Measurements from ENCODE around the gene KLK6. TPM values are rescaled to one million over a fixed set of nuclear protein-coding genes. Genes with fewer than 3 reads are reported as not detected.
A peak's percentile ranks its signal among the peaks of the same experiment; 100 is the strongest.

The KLK6 gene
- total RNA-seq, 6 experiments from 2014 or later = not detected

DNA sequence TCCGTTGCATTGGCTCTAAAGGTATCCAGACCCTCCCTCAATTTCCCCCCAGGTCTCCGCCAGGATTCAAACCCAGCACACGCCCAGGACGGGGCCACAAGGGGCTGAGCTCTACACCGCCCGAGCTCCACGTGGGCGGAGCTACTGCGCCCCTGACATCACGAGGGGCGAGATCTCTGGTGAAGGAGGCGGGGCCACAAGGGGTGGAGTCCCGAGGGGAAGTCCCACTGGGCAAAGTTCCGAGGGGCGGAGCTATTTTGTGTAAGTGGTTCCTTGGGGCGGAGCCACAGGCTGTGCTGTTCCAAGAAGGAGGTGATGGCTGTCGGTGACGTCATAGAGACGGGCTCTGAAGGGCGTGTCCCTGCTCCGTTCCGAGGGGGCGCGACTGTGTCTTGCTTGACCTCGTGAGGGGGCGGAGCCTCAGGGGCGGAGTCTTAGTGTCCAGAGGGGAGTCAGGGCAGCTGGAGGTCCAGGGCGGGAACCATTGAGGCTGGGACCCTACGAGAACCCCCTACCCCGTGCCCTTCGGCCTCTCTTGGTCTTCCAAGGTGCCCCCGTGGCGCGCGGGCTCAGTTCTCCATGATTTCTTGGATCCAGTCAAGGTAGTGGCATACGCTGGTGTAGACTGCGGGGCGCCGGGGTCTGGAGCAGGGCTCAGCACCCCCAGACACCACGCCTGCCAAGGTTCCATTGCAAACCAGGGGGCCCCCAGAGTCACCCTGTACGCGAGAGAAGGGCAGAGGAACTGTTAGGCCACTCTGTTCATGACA lies 33.3 kb upstream of the KLK6 start:
- H3K27me3 ChIP-seq = no peaks in the 10 kb centered on the region
- 25% methylated on average over 3 of the region's 42 CpGs for WGBS (ENCODE audit: insufficient coverage, low coverage, low lambda C conversion rate, missing lambda C conversion rate)
- DNase-seq = no peak

GRCh38 chr19:51002089-51002532 lies 32.7 kb upstream of the KLK6 start:
- Histone ChIP-seq H3K4me1 (no peaks in the 10 kb centered on the region), H3K36me3 (no peaks in the 10 kb centered on the region), H3K4me3 (no peak overlapping the region), H3K27ac (no peak overlapping the region), H3K9me3 (no peaks in the 10 kb centered on the region), H3K27me3 (no peaks in the 10 kb centered on the region)
- TF ChIP-seq, protein P1, sequence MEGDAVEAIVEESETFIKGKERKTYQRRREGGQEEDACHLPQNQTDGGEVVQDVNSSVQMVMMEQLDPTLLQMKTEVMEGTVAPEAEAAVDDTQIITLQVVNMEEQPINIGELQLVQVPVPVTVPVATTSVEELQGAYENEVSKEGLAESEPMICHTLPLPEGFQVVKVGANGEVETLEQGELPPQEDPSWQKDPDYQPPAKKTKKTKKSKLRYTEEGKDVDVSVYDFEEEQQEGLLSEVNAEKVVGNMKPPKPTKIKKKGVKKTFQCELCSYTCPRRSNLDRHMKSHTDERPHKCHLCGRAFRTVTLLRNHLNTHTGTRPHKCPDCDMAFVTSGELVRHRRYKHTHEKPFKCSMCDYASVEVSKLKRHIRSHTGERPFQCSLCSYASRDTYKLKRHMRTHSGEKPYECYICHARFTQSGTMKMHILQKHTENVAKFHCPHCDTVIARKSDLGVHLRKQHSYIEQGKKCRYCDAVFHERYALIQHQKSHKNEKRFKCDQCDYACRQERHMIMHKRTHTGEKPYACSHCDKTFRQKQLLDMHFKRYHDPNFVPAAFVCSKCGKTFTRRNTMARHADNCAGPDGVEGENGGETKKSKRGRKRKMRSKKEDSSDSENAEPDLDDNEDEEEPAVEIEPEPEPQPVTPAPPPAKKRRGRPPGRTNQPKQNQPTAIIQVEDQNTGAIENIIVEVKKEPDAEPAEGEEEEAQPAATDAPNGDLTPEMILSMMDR (IDR thresholded peaks at IDR 0.05) = no peak
- TF ChIP-seq POLR2A (IDR thresholded peaks at IDR 0.05) = no peak
- intact Hi-C loops (cut with DNase I) = no loop called here
- 26% methylated on average over 9 of the region's 12 CpGs for WGBS (ENCODE audit: insufficient coverage, low coverage, low lambda C conversion rate, missing lambda C conversion rate)
- ATAC-seq (no peak), DNase-seq (no peak)

More for the DNA sequence above, 33.3 kb upstream of the KLK6 start:
- intact Hi-C loops (cut with DNase I) = no loop called here
- ATAC-seq = peak in 1 of 4 donors; percentile 18
- H3K4me1 ChIP-seq = no peaks in the 10 kb centered on the region
- no peak for TF ChIP-seq POLR2A (IDR thresholded peaks at IDR 0.05)
- TF ChIP-seq, protein P1 (IDR thresholded peaks at IDR 0.05) = no peak
- no peak overlapping the region for H3K4me3 ChIP-seq
- H3K27ac ChIP-seq = no peak overlapping the region
- no peaks in the 10 kb centered on the region for H3K9me3 ChIP-seq
- no peaks in the 10 kb centered on the region for H3K36me3 ChIP-seq

DNA sequence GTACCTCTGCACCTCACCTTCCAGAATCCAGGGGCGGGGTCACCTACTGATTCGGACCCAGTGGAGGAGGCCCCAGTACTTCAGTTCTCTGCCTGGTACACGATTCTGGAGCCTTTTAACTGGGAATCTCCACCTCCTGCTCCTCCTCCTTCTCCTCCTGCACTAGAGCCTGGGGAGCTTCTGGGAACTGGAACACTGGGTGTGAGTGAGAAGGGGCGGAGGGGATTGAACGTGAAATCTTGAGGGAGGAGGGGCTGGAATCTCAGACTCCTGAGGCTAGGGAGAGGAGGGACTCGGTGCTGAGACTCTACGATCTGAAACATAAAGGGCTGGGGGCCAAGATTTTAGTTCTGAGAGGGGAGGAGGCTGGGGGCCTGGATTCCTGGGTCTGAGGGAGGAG lies 32.1 kb upstream of the KLK6 start, which contains the start of gene KLK8:
Gene KLK8 (minus strand): TSS at position 90 of the 400 bp plus-strand sequence. CDS start 437 bp downstream, outside the sequence.
- DNase-seq (no peak), ATAC-seq (no peak)
- 22% methylated on average over 6 of the region's 7 CpGs for WGBS (ENCODE audit: insufficient coverage, low coverage, low lambda C conversion rate, missing lambda C conversion rate)
- H3K4me1 ChIP-seq = no peaks in the 10 kb centered on the region
- H3K9me3 ChIP-seq = no peaks in the 10 kb centered on the region
- no peaks in the 10 kb centered on the region for H3K36me3 ChIP-seq
- H3K27ac ChIP-seq = no peak within 1 kb of the TSS
- no peak within 1 kb of the TSS for H3K4me3 ChIP-seq
- no peaks in the 10 kb centered on the region for H3K27me3 ChIP-seq
- no peak for TF ChIP-seq POLR2A (IDR thresholded peaks at IDR 0.05)
- TF ChIP-seq, protein P1 (IDR thresholded peaks at IDR 0.05) = no peak
- intact Hi-C loops (cut with DNase I) = no loop called here

DNA sequence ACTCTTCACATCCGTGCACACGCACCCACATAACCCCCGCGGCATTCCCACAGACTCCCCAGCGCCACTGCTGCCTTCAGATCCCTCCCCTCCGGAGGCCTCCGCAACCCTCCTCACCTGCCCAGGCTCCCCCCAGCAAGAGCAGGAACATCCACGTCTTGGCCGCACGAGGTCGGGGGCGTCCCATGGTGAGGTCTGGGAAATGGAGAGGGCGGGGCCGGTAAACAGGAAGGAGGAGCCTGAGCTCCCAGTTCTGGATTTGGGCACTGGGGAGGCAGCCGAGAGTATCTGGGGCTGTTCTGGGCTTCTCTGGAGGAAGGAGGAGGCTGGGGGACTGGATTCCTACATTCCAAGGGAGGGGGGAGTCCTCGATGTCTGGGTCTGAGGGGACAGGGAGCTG lies 31.6 kb upstream of the KLK6 start:
- 26% methylated on average over 15 of the region's 16 CpGs for WGBS (ENCODE audit: insufficient coverage, low coverage, low lambda C conversion rate, missing lambda C conversion rate)
- intact Hi-C loops (cut with DNase I) = no loop called here
- no peaks in the 10 kb centered on the region for H3K27me3 ChIP-seq
- H3K27ac ChIP-seq = no peak overlapping the region
- ATAC-seq (no peak), DNase-seq (no peak)
- no peaks in the 10 kb centered on the region for H3K9me3 ChIP-seq
- H3K36me3 ChIP-seq = no peaks in the 10 kb centered on the region
- TF ChIP-seq, protein P1 (IDR thresholded peaks at IDR 0.05) = no peak
- TF ChIP-seq POLR2A (IDR thresholded peaks at IDR 0.05) = no peak
- no peak overlapping the region for H3K4me3 ChIP-seq
- H3K4me1 ChIP-seq = no peaks in the 10 kb centered on the region
